Hematopoietic multipotent progenitor cell treated with erythropoietin and hydrocortisone succinate and interleukin-3 and kit ligand, for 17 days (in vitro differentiated cells): ENCODE results near the gene BCAP29.
"Not testable (repeated sequence)": the region's sequence is repeated elsewhere in the genome, so short reads cannot be mapped to it uniquely, and the experiment has no call there.

Experiments used
- DNase-seq: peaks from one replicate; pipeline ENCODE4 v3.0.0-alpha.2; 2015; ENCODE audit warnings: low spot score

BCAP29 gene

GRCh38 chr7:107622894-107623293 is 42.8 kb downstream of the BCAP29 start:
- DNase-seq: no peak

DNA sequence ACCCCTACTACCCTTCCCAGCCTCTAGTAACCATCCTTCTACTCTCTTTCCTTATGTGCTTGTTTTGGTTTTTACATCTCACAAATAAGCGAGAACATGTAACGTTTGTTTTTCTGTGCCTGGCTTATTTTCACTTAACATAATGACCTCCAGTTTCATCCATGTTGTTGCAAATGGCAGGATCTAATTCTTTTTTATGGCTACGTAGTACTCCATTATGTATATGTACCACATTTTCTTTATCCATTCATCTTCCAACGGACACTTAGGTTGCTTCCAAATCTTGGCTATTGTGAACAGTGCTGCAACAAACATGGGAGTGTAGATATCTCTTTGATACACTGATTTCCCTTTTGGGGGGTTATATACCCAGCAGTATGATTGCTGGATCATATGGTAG is 47.0 kb downstream of the BCAP29 start:
- no peak for DNase-seq

- DNase-seq: no peak
Observed at GRCh38 chr7:107628461-107629064, 48.5 kb downstream of the BCAP29 start.

DNA sequence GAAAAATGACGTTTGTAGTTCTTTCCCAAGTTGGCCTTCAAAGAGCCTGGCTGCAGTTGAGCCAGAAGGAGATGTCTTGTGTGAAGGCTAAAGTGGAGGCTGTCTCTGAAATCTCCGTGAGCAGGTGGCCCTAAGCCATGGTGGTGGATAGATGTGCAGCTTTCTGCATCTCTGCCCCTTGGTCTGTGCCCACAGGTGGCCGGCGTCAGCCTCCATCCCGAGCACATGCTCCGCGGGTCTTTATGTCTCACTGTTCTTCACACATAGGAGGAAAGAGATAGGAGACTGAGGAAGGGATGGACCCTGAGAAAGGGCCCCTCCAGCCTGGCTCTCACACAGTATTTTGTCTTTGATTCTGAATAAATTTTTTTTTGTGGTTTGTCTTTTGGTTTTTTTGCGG is 50.3 kb downstream of the BCAP29 start:
- no peak for DNase-seq

DNA sequence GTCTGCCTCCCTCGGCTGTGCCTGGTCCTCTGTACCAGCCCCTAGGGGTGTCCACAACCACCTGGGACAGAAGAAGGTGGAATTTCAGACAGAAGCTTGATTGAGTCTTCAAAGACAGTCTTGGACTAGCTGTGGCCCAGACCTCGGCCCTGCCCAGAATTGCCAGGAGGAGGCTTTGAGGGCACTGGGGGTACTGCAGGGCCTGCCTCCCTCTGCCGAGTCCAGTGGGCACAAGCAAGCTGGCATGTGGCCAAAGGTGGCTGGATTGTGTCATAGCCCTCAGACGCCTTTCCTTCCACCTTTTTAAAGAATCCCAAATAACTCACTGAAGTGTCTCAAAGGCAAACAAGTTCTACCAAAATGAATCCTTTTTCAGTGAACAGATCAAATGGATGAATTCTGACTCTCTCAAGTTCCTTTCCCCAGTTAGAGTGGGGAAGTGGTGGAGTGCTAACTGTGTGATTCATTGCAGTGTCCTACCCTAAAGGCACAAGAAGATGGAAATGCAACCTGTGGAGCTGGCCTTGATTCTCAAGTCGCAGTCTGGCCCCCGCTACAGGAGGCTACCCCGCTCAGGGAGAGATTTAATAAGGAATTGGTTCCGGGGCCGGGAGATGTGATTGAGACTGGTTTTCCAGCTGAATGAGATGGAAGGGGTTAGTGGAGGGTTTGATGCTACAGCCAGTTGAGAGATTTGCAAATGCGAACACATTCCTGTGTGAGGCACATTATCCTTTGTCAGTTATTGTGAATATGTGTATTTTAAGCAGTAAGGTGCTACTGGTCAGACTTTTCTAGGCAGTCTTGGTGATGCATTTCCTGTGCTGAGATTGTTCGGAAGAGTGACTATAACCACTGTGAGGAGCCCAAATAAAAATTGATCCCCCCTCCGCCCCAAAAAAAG is 51.8 kb downstream of the BCAP29 start:
- no peak for DNase-seq

DNA sequence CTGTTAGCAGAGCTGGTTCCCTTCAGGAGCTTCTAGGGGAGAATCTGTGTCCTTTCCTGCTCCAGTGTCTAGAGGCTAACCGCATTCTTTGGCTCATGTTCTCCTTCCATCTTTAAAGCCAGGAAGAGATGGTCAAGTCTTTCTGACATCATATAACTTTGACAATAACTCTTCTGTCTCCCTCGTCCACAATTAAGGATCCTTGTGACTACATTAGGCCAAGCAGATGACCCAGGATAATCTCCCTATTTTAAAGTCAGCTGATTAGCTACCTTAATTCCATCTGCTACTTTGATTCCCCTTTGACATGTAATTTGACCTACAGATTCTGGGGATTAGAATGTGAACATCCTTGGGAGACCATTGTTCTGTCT is 52.4 kb downstream of the BCAP29 start:
- DNase-seq: no peak

DNA sequence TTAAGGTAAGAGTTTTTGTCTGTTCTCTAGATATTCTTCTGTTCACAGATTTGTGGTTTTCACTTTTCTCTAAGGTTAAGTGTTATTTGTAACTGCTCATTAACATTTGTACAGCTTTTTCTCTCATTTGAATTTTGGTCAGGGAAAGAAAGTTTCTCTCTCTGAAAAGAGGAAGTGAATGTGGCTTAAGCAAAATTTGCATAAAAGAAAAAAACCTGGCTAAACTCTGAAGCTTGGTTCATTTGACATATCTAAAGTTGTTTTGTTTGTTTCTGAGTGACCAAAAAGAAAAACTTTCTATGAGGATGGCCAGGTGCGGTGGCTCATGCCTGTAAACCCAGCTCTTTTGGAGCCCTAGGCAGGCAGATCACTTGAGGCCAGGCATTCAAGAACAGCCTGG is 58.5 kb downstream of the BCAP29 start:
- DNase-seq: no peak

GRCh38 chr7:107639070-107639469 is 59.0 kb downstream of the BCAP29 start:
- DNase-seq: not testable (repeated sequence)

GRCh38 chr7:107641676-107642075 is 61.6 kb downstream of the BCAP29 start:
- no peak for DNase-seq

DNA sequence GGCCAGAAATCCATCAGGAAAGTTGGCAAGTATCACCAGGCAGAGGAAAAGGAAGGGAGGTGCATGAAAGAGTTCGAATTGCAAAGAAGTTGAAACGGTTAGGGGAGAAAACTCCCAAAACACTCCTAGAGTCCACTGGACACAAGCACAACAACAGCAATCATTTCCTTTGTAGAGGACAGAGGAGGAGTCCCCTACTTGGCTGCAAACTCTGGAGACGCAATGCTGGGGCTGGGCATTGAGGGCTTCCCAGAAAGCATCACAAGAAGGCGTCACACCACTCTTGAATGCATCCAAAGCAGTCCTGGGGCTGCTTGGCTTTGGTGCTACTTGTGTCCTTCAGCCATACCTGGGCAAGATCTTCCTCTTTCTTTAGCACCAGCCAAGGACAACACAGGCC is 62.5 kb downstream of the BCAP29 start:
- DNase-seq: no peak

- no peak for DNase-seq
Observed at GRCh38 chr7:107643407-107643806, 63.4 kb downstream of the BCAP29 start.

- DNase-seq: no peak
Observed at GRCh38 chr7:107643938-107644308, 63.9 kb downstream of the BCAP29 start.

GRCh38 chr7:107644309-107644974 is 64.4 kb downstream of the BCAP29 start:
- DNase-seq: no peak

- DNase-seq: no peak
Observed at GRCh38 chr7:107652642-107653041, 72.6 kb downstream of the BCAP29 start.

DNA sequence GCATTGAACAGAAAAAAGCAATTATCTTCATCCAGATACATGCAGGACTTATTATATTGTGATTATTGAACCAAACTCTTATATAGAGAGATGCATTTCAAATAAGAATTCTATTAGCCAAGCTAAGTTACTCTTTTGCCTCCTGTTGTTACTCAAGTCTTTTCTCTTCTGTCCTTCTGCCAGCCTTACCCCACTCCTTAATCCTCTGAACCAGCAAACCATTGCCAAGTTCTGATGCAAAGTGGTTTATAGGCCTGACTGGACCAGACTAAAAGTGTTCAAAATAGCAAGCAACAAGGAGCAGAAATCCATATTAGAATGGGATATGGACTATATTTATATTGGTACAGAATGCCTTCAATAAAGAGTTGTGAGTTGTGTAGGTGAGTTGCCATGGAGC is 78.4 kb downstream of the BCAP29 start:
- DNase-seq: no peak

DNA sequence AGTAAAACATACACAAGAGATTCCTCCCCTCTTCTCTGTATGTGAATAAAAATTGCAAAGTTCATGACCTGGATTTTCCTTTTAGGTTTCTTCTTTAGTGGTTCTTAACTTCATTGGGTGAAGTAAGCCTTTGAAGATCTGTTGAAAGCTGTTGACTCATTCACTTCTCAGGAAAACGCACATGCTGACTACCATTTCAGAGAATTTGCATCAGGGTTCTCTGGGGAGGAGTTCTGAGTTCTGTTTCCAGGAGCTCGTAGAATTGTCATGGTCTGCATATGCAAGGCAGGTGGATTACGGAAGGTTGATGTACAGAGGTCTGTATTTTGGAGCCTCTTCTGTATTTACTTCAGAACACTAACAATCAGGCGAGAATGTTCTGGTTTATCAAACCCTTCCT is 79.6 kb downstream of the BCAP29 start:
- no peak for DNase-seq

- no peak for DNase-seq
Observed at GRCh38 chr7:107660381-107661080, 80.5 kb downstream of the BCAP29 start, which contains the start of gene SLC26A4. Gene SLC26A4, plus strand, starts transcription at chr7:107660828. Its CDS starts 814 bp downstream, at chr7:107661642.

GRCh38 chr7:107661081-107661864 is 81.2 kb downstream of the BCAP29 start:
- no peak for DNase-seq

DNA sequence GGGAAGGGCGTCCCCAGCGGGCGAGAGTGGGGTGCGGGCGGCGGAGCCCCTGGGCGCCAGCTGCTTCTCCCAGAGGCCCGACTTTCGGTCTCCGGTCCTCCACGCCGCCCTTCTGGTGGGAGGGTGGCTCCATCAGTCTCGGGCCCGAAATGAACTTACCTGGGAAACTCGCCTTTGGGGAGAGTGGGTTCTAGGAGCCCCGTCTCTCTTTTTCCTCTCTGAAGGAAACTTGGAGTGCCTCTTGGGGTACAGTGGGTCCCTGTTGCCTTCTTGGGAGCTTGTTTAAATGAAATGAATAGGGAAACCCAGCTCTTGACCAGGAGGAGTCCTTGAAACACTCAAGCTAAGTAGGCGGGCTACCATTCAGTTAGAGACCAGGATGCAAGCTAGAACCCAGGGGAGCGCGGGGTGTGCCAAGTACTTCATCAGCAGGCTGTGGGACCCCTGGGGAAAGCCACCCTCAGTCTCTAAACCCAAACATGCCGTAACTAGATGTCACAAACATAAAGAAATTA is 81.9 kb downstream of the BCAP29 start:
- no peak for DNase-seq

DNA sequence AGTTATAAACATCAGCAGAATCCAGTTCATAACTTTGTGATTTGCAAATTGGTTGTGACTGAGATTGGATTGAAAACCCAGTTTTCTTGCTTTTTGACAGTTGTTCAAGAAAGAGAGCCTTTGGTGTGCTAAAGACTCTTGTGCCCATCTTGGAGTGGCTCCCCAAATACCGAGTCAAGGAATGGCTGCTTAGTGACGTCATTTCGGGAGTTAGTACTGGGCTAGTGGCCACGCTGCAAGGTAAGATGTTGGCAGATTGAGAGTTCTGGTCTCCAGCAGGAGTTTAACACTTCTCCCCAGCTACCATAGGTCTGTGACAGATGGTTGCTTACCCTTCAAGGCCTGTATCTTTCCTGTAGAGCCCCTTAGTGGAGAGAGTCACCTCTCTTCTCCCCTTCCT is 83.2 kb downstream of the BCAP29 start:
- DNase-seq: no peak

GRCh38 chr7:107666790-107667189 is 86.7 kb downstream of the BCAP29 start:
- DNase-seq: no peak
